AG09309 (cell line): ENCODE data around the gene LSM14A.

Experiments
- DNase-seq: peaks from one replicate; pipeline ENCODE4 v3.0.0-alpha.2; 2010; ENCODE audit warnings: low read depth
- H3K4me3 ChIP-seq: 2 replicates; pipeline ENCODE4 v1.5.1; 2011; ENCODE audit warnings: mild to moderate bottlenecking, low read depth, low read length, moderate library complexity; ENCODE audit not compliant: control insufficient read depth
- TF ChIP-seq, protein P1 (sequence below): IDR thresholded peaks from 2 replicates; pipeline ENCODE4 v1.5.1; 2011; ENCODE audit warnings: mild to moderate bottlenecking, low read depth, low read length, inconsistent platforms; ENCODE audit not compliant: insufficient read depth, control insufficient read depth; ENCODE audit errors: missing control alignments

LSM14A gene

DNA sequence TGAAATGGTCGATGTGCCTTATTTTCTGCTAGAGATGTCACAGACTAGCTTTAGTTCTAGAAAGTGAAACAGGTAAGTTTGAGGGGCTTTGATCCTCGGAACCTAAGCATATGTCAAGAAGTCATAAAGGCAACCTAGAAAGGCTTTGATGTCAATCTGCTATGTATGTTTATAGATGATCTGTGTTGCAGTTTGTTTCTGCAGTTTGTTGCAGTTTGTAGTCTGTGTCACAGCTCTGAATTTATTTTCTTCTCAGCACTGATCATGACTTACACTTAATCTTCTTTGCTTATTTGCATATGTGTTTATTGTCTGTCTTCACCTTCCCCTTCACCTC is 5.9 kb downstream of the LSM14A start:
- TF ChIP-seq, protein P1, sequence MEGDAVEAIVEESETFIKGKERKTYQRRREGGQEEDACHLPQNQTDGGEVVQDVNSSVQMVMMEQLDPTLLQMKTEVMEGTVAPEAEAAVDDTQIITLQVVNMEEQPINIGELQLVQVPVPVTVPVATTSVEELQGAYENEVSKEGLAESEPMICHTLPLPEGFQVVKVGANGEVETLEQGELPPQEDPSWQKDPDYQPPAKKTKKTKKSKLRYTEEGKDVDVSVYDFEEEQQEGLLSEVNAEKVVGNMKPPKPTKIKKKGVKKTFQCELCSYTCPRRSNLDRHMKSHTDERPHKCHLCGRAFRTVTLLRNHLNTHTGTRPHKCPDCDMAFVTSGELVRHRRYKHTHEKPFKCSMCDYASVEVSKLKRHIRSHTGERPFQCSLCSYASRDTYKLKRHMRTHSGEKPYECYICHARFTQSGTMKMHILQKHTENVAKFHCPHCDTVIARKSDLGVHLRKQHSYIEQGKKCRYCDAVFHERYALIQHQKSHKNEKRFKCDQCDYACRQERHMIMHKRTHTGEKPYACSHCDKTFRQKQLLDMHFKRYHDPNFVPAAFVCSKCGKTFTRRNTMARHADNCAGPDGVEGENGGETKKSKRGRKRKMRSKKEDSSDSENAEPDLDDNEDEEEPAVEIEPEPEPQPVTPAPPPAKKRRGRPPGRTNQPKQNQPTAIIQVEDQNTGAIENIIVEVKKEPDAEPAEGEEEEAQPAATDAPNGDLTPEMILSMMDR, result no peak
- no peak overlapping the region for H3K4me3 ChIP-seq
- DNase-seq, result no peak

DNA sequence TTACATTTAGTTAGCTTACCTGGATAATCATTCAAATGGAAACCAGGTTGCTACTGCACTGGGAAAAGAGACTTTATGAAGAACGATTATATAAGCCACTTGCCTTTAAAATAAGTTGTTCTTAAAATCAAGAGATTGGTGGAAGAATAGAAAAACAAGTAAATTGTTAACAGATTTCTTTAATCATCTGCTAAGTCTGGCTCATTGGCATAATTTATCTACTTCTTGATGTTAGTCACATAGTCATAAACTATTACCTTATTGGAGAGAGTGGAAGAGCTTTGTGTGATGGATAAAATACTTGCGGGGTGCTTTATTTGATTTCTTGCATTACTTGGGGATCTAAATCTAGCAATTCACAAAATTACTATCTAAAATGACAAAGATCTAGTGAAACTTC is 6.8 kb downstream of the LSM14A start:
- TF ChIP-seq, protein P1, result no peak
- no peak overlapping the region for H3K4me3 ChIP-seq
- DNase-seq, result no peak

DNA sequence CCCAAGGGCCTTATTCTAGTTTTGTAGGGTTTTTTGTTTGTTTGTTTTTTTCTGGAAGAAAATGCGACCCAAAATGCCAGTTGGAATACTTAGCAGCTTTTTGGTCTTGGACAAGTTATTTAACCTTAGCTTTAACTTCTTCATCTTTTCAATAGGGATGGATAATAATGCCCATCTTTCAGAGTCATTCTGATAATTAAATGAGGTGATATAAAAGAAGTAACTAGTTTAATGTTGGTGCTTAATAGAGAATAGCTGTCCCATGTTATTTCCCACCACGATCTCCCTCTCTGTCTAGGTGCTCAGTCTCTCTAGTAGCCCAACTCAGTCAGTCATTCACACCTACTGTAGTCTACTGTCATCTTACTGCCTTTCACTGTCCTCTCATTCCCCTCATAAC is 8.0 kb downstream of the LSM14A start:
- H3K4me3 ChIP-seq, result no peak overlapping the region
- TF ChIP-seq, protein P1, result no peak
- no peak for DNase-seq

DNA sequence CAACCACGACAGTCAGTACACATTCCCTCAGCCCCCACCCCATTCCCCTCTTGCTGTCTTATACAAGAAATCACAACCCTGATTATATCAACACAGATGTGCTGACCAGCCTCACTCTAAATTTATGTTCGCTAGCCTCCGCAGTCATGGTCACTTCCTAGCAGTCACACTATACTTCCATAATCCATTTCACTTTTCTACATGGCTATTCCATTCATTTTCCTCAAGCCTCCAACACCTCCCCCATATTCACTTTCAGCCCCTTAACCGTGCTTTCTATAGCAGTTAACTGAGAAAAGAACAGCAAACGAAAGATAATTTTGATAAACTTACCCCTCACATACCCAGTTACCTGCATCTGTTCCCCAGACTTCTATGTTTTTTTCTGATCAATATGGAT is 8.4 kb downstream of the LSM14A start:
- TF ChIP-seq, protein P1, result no peak
- no peak for DNase-seq
- H3K4me3 ChIP-seq, result no peak overlapping the region

DNA sequence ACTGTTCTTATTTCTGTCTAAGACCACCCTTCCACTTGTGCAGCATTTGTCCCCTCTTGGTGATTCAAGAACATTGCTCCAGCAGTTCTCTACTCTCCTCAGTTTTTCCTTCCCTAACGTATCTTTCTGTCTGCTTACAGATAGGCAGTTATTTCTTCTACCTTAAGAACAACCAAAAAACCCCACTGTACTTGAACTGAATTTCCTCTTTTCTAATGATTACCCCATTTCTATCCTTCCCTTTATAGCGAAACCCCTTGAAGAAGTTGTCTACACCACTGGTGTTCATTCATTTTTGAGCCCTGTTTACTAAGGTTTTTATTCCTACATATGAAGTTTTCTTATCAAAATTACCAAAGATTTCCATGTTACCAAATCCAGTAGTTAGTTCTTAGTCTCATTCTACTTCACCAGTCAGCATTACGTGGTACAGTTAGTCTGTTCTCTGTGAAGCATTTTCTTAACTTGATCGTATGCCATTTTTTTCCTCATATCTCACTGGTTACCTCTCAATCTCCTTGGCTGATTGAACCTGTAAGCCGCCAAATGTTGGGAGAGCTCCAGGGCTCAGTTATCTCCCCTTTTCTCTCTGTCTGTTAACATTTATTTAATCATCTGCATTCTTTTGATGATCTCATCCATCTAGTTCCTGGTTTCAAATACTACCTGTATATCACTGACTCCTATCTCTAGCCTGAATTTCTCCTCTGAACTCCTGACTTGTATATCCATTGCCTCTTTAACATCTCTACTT is 9.0 kb downstream of the LSM14A start:
- TF ChIP-seq, protein P1, result no peak
- no peak overlapping the region for H3K4me3 ChIP-seq
- DNase-seq, result no peak

DNA sequence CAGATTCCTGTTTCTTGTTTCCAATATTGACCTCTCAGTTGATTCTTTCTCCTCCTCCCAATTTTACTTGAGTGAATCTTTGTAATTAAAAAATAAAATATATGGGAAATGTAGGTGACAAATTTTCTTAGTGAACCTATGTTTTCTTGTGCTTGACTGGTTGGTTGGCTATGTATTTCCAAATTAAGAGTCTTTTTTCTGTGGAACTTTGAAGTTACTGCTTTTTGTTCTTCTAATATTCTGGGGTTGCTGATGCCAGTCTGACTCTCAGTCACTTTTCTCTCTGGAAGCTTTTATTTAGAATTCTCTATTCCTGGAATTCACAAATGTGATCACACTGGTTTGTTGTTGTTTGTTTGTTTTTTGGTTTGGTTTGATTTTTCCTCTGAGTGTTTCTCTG is 9.8 kb downstream of the LSM14A start:
- TF ChIP-seq, protein P1, result no peak

More for the DNA sequence above, 9.8 kb downstream of the LSM14A start:
- H3K4me3 ChIP-seq, result no peak overlapping the region
- DNase-seq, result no peak
